Measurements from ENCODE around the gene FAM210A. TPM values are rescaled to one million over a fixed set of nuclear protein-coding genes. Genes with fewer than 3 reads are reported as not detected.

Gene FAM210A
- total RNA-seq, 1 experiment from 2014 or later, result 29.3 TPM

DNA sequence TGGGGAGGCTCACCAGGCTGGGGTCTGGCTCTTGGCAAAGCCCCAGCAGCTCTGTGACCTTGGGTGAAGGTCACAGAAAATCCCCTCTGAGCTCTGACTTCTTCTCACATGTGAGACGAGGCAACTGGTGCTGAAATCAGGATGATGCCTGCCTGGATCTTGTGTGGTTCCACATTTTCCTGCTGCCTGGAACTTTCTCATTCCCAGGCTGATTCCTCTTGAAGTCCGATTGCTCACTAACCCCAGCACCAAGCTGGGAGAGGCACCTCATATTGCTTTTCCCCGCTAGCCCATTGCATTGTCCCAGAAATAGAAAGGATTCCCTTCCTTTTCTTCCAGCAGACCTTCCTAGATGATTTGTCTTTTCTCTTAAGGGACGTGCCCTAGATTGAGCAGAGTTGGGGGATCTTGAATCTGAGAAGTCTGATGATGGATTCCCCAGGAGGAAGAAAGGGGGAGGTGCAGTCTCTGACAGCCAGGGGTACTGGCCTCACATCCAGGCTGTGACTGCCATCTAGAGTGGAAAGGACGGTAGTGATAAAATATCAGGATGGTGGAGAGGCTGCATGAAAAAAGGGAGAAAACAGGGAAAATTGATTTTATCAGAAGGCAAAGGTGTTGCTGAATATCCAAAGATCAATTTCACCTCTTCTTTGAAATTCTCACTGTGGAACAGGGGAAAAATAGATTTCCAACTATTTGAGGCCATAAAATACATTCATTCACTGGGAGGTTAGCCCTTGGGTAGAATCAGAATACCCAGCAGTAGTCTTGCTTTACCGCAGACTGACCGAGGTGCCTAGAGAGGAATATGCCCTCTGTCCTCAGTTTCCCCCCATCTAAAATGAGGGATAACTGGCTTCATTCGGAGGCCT lies 96.3 kb downstream of the FAM210A start:
- Histone ChIP-seq H3K79me2 (ENCODE audit: low read depth) (no peaks in the 10 kb centered on the region), H3K9me2 (ENCODE audit: insufficient read depth) (no peaks in the 10 kb centered on the region), H3K4me3 (no peak overlapping the region), H3K27me3 (ENCODE audit: insufficient read depth, low read depth) (peaks cover 62% of the 10 kb centered on the region), H2AFZ (no peak overlapping the region), H3K9me3 (ENCODE audit: insufficient read depth, low read depth) (no peaks in the 10 kb centered on the region), H4K20me1 (ENCODE audit: insufficient read depth) (no peaks in the 10 kb centered on the region), H3F3A (ENCODE audit: insufficient read depth, low read depth) (no peaks in the 10 kb centered on the region), H3K4me1 (replicated peaks; ENCODE audit: insufficient read depth) (no peaks in the 10 kb centered on the region), H3K4me2 (no peak overlapping the region), H3K36me3 (ENCODE audit: low read depth) (no peaks in the 10 kb centered on the region), H3K27ac (no peak overlapping the region)
- BruUV-seq (replicated peaks), result no TSS peak
- TF ChIP-seq EZH2 (IDR thresholded peaks at IDR 0.05; ENCODE audit: low read depth), result no peak
- TF ChIP-seq, protein P1, sequence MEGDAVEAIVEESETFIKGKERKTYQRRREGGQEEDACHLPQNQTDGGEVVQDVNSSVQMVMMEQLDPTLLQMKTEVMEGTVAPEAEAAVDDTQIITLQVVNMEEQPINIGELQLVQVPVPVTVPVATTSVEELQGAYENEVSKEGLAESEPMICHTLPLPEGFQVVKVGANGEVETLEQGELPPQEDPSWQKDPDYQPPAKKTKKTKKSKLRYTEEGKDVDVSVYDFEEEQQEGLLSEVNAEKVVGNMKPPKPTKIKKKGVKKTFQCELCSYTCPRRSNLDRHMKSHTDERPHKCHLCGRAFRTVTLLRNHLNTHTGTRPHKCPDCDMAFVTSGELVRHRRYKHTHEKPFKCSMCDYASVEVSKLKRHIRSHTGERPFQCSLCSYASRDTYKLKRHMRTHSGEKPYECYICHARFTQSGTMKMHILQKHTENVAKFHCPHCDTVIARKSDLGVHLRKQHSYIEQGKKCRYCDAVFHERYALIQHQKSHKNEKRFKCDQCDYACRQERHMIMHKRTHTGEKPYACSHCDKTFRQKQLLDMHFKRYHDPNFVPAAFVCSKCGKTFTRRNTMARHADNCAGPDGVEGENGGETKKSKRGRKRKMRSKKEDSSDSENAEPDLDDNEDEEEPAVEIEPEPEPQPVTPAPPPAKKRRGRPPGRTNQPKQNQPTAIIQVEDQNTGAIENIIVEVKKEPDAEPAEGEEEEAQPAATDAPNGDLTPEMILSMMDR (conservative IDR thresholded peaks at IDR 0.05), result peak; percentile 77
- CTCF ChIA-PET, result interaction anchor here (0.7 kb wide), 1 partner anchor 414 kb away, joined by 4 read pairs; no protein-coding TSS in a partner anchor
- POLR2A ChIA-PET (ENCODE audit: unreplicated experiment), result interaction anchor here (0.5 kb wide), 1 partner anchor 931 kb away, joined by 17 read pairs; no protein-coding TSS in a partner anchor
- intact Hi-C loops (cut with micrococcal nuclease; ENCODE audit: unreplicated experiment), result loop anchor here (1.0 to 10.0 kb wide), 6 partner anchors 72 to 1238 kb away; no protein-coding TSS in a partner anchor
- peak; percentile 37 to 50 for DNase-seq

DNA sequence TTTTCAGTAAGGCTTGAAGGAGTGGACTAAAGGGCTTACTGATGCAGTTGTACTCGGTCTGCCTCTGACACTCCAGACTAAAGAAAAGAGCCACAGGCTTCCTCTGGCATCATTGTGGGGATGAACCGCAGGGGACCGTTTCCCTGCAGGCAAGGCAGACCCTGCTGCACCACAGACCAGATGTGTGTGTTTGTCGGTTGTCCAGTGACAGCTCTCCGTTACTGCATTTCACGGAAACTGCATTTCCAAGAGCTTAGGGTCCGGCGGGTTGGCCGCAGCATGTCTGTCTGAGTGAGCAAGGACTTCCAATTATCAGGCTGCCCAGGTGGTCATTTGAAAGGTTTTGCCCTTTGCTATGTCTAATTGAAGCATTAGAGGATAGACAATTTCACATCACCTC lies 98.1 kb downstream of the FAM210A start:
- H3K9me3 ChIP-seq (ENCODE audit: insufficient read depth, low read depth), result no peaks in the 10 kb centered on the region
- H2AFZ ChIP-seq, result no peak overlapping the region
- ChIA-PET POLR2A (ENCODE audit: unreplicated experiment) (no interaction called here), CTCF (no interaction called here)
- H3K79me2 ChIP-seq (ENCODE audit: low read depth), result no peaks in the 10 kb centered on the region
- no peak overlapping the region for H3K27ac ChIP-seq
- no peak for DNase-seq
- H4K20me1 ChIP-seq (ENCODE audit: insufficient read depth), result no peaks in the 10 kb centered on the region
- TF ChIP-seq EZH2 (IDR thresholded peaks at IDR 0.05; ENCODE audit: low read depth), result no peak
- TF ChIP-seq, protein P1 (conservative IDR thresholded peaks at IDR 0.05), result no peak
- intact Hi-C loops (cut with micrococcal nuclease; ENCODE audit: unreplicated experiment), result no loop called here
- no peak overlapping the region for H3K4me3 ChIP-seq
- no peaks in the 10 kb centered on the region for H3F3A ChIP-seq (ENCODE audit: insufficient read depth, low read depth)
- no peaks in the 10 kb centered on the region for H3K36me3 ChIP-seq (ENCODE audit: low read depth)
- no peak overlapping the region for H3K4me2 ChIP-seq
- H3K27me3 ChIP-seq (ENCODE audit: insufficient read depth, low read depth), result peaks cover 62% of the 10 kb centered on the region
- BruUV-seq (replicated peaks), result no TSS peak
- no peaks in the 10 kb centered on the region for H3K4me1 ChIP-seq (replicated peaks; ENCODE audit: insufficient read depth)
- H3K9me2 ChIP-seq (ENCODE audit: insufficient read depth), result no peaks in the 10 kb centered on the region

DNA sequence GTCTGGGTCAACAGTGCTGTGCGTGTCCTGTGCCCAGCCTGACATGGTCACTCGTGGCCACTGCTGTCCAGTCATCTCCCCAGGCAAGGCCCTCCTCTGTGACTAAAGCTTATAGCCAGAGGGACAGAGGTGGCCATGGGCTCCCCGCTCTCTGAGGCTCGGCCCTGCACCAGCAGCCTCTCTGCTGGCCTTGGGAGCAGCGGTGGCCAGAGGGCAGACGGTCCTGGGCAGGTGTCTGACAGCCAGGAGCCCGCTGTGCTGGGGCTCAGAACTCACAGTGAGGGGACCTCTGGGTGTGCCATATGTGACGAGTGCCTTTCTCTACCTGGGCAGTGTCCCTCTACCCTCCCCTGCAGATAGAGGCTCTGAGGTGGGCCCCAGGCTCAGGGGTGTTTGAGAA lies 98.7 kb downstream of the FAM210A start:
- no peaks in the 10 kb centered on the region for H3K9me3 ChIP-seq (ENCODE audit: insufficient read depth, low read depth)
- intact Hi-C loops (cut with micrococcal nuclease; ENCODE audit: unreplicated experiment), result no loop called here

More for the DNA sequence above, 98.7 kb downstream of the FAM210A start:
- Histone ChIP-seq H3K4me3 (no peak overlapping the region), H3K4me1 (replicated peaks; ENCODE audit: insufficient read depth) (no peaks in the 10 kb centered on the region), H3K9me2 (ENCODE audit: insufficient read depth) (no peaks in the 10 kb centered on the region), H3K79me2 (ENCODE audit: low read depth) (no peaks in the 10 kb centered on the region), H3K36me3 (ENCODE audit: low read depth) (no peaks in the 10 kb centered on the region), H3F3A (ENCODE audit: insufficient read depth, low read depth) (no peaks in the 10 kb centered on the region), H3K27ac (no peak overlapping the region), H3K4me2 (no peak overlapping the region), H4K20me1 (ENCODE audit: insufficient read depth) (no peaks in the 10 kb centered on the region), H3K27me3 (ENCODE audit: insufficient read depth, low read depth) (peaks cover 63% of the 10 kb centered on the region), H2AFZ (no peak overlapping the region)
- POLR2A ChIA-PET (ENCODE audit: unreplicated experiment), result no interaction called here
- no peak for DNase-seq
- CTCF ChIA-PET, result no interaction called here
- TF ChIP-seq, protein P1 (conservative IDR thresholded peaks at IDR 0.05), result no peak
- TF ChIP-seq EZH2 (IDR thresholded peaks at IDR 0.05; ENCODE audit: low read depth), result no peak
- BruUV-seq (replicated peaks), result no TSS peak
